GM21825 (cell line): ENCODE data around the gene CTSS.

Experiments
- ATAC-seq: cut with Tn5 transposase; IDR thresholded peaks from one replicate; pipeline ENCODE4 v1.9.1; 2021; ENCODE audit warnings: mild to moderate bottlenecking, moderate library complexity; ENCODE audit not compliant: unreplicated experiment

Gene CTSS

GRCh38 chr1:150706091-150706490 lies 59.5 kb downstream of the CTSS start:
- no peak for ATAC-seq

DNA sequence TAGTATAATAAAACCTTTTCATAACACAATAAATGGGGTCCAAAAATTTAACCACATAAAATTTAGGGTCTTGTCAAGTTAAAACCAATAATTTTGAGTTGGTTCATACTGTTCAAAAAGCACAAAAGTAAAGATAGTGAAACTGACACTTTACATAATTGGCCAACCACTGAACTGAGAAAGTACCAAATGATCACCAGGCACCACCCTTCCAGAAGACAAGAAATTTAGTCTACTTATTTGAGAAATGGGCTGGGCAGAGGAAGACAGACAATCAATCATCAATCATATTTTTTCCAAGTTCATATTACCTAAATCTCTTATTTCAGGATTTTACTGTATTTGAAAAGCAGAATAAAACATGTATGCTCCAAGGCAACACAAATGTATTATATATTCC lies 62.2 kb downstream of the CTSS start:
- no peak for ATAC-seq

DNA sequence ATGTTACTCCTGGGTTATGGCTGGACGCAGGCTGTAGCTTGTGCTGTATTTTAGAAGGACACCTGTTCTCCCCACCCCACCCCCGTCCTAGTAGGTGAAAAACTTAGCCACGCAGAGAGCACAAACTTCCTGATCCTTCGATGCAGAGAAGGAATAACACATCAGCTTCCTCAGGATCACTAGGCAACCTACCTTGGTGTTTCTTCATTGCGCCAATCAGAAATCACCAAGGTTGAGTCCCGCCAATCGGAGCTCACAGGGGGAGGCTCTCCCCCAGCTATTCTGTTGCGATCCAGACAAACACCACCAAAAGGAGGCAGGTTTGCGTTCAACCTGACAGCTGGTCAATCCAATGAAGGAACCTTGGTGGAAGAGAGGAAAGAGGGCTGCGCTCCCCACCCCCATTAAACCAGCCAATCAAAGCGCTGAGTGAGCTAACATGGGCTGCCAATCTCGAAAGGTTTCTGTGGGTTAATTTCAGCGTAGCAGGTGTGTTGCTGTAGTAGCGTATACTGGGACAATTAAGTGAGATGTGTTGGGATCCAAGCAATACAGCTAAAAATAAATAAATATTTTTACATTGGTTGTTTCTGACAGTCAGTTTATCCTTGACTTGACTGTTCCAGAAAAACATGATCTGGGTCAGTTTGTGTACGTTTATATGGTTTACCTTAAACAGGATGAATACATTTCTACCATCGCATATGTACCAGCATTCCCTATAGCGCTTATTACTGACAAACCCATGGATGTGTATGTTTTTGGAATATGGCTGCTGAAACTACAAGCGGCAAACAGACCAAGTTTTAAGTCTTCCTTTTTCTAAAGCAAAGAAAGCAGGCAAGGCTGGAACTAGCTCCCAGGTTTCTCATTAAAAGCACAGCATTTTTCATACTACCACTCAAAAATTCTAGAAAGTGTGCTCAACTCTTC lies 68.3 kb downstream of the CTSS start, which contains the start of gene GOLPH3L:
TSS of gene GOLPH3L (minus strand) at position 160 of the 933 bp plus-strand sequence. CDS start 2,316 bp downstream, outside the sequence.
- ATAC-seq: peak; percentile 98

GRCh38 chr1:150696590-150696989 lies 69.0 kb downstream of the CTSS start:
- ATAC-seq: no peak

GRCh38 chr1:150696162-150696561 lies 69.4 kb downstream of the CTSS start:
- no peak for ATAC-seq

DNA sequence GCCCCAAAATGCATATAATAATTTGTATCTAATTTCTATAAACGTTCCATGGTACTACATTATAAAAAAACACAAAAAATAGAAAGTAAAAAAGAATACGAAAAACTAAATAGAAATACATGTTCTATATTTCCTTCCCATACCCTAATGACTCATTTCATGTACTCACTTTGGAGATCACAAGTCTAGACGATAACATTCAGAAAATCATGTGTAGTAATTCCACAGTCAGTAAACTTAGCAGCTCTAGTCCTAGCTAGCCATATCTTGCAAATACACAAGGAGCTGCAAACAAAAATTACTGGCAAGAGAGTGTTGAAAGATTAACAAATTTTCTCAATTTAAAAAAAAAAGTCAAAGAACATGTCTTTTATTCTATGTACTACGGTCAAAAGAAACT lies 70.0 kb downstream of the CTSS start:
- no peak for ATAC-seq

DNA sequence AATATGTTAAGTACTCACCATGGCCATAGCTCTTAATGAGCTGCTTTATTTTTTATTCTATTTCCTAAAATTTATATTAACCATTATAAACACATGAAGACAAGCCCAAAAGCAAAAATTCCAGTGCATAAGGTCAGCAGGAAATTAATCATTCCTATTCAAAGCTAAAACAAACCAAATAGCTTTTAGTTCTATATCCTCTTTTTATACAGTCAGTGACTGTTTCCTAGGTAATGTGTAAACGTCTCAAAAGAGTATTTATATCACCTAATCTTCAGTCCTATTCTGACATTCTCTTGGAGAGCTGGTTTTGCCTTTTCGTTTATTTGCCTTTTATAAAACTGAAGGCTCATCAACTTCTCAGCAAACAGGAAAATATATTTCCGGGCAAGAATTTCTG lies 72.9 kb downstream of the CTSS start:
- ATAC-seq: no peak

DNA sequence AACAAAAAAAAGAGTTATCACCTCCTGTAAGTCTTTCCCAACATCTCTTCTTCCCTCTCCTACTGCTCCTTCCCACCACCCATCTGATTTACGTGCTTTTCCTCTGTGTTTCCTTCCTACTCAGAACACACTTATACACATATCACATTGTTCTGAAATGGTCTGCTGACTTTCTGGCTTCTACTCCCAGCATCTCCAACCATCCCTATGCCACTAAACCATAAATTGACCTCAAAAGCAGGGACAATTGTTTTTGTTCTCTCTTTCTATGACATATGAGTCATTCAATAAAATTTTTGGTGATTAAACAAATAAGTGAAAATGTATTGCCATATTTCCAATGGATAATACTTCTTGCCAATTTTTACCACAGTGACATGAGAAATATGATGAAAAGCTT lies 76.8 kb downstream of the CTSS start:
- ATAC-seq: no peak

DNA sequence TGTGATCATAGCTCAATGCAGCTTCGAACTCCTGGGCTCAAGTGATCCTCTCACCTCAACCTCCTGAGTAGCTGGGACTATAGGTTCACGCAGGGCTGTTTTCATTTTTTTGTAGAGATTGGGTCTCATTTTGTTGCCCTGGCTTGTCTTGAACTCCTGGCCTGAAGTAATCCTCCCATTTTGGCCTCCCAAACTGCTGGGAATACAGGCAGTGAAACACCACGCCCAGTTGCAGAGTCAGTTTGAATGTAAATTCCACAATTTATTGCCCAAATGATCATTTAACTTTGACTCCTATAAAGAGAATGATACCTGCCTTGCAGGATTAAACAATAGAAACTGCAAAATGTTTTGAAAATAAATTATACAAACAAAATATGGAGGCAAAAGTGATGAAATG lies 79.3 kb downstream of the CTSS start:
- ATAC-seq: no peak

- ATAC-seq: no peak
Observed at GRCh38 chr1:150683914-150684313, 81.7 kb downstream of the CTSS start.
